ENCODE data around the gene UTF1.

DNA sequence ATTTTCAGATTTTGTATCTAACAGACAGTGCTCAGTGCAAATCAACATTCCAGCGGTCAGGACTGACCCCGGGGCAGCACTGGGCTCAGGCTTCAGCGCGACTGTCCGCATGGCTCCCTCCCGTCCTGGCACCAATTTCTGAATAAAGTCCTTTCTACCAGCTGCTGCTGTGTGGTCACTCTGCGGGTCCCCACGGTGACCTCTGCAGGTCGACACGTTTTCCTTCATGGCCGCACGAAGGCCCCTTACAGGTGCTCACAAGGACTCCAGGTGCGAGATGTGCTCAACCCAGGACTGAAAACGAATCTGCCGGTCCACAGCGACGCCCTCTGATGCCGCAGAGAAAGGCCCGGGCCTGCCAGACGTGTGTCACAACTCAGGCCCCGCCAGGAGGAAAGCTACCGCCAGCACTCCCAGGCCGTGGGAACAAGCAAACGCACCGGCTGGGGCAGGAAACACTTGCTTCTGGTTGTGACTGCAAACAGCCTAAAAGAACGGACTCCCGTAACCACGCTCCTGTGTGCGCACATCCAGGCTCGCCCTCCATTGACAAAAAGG, 3.7 kb upstream of the UTF1 start:
- TF ChIP-seq POLR2A (IDR thresholded peaks at IDR 0.05; ENCODE audit: low read depth, low read length) (no peak), POLR2AphosphoS5 (IDR thresholded peaks at IDR 0.05; ENCODE audit: low read depth, low read length) (no peak)
